Activated naive CD8-positive, alpha-beta T cell treated with anti-CD3 and anti-CD28 coated beads for 36 hours (primary cell): Measurements from ENCODE around the gene ASXL2. TPM values are rescaled to one million over a fixed set of nuclear protein-coding genes. Genes with fewer than 3 reads are reported as not detected.
"Not testable (repeated sequence)": the region's sequence is repeated elsewhere in the genome, so short reads cannot be mapped to it uniquely, and the experiment has no call there.

Source experiments
- DNase-seq: peaks from one replicate; pipeline ENCODE4 v3.0.0; 2021
- H3K27ac Mint-ChIP-seq: one replicate; pipeline ENCODE4 v1.8.0; 2022; ENCODE audit warnings: mild to moderate bottlenecking, moderate library complexity, mixed read lengths
- H3K27me3 Mint-ChIP-seq: one replicate; pipeline ENCODE4 v1.8.0; 2022; ENCODE audit warnings: mild to moderate bottlenecking, mixed read lengths
- H3K36me3 Mint-ChIP-seq: one replicate; pipeline ENCODE4 v1.8.0; 2021; ENCODE audit warnings: mild to moderate bottlenecking, mixed read lengths
- H3K4me1 Mint-ChIP-seq: one replicate; pipeline ENCODE4 v1.8.0; 2021; ENCODE audit warnings: mixed read lengths
- H3K4me3 Mint-ChIP-seq: one replicate; pipeline ENCODE4 v1.8.0; 2022; ENCODE audit warnings: mild to moderate bottlenecking, moderate library complexity, mixed read lengths
- H3K9me3 Mint-ChIP-seq: one replicate; pipeline ENCODE4 v1.8.0; 2022; ENCODE audit warnings: mixed read lengths
- total RNA-seq, 2 experiments: library from RNA; stranded (reverse); gene quantifications; one replicate each; pipeline ENCODE4 v1.2.3, GENCODE V29; 2021

The ASXL2 gene
- total RNA-seq, 2 experiments from 2014 or later = 36.2 to 39.6 TPM

DNA sequence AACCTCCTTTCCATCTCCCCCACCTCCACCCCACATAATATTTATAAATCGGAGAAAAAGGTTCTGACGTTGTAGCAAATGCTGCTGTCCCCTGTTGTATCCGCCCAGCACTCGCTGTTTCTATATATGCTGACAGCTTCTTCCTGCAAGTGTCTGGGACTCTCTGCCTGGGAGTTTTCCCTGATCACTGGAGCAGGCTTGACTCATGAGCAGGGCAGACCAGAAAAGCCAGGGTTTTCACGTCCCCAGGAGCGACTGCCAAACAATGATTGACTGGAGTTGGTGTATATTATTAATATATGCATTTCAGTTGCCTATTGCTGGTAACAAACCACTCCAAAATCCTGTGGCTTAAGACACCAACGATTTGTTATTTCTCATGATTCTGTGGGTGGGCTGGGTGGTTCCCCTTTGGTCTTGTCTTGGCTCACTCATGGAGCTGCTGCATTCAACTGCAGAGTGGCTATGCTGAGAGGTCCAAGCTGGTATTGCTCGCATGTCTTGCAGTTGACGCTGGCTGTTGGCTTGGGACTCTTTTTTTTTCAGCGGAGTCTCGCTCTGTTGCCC lies 21.2 kb upstream of the ASXL2 start:
- H3K4me1 Mint-ChIP-seq = peaks cover 2% of the 10 kb centered on the region
- no peaks in the 10 kb centered on the region for H3K9me3 Mint-ChIP-seq
- H3K4me3 Mint-ChIP-seq = no peak overlapping the region
- H3K27me3 Mint-ChIP-seq = no peaks in the 10 kb centered on the region
- H3K36me3 Mint-ChIP-seq = no peaks in the 10 kb centered on the region
- H3K27ac Mint-ChIP-seq = no peak overlapping the region
- DNase-seq = no peak

DNA sequence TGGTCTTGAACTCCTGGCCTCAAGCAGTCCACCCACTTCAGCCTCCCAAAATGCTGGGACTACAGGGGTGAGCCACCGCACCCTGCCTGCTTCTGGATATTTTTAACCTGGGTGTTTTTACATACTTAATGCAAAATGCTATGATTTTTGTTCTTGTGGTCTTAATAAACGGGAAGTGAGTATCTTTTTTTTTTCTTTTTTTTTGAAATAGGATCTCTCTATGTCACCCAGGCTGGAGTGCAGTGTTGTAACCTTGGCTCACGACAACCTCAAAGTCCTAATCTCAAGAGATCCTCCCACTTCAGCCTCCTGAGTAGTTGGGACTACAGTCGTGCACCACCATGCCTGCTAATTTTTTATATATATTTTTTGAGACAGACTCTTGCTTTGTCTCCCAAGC lies 19.2 kb upstream of the ASXL2 start:
- no peaks in the 10 kb centered on the region for H3K4me1 Mint-ChIP-seq
- H3K36me3 Mint-ChIP-seq = no peaks in the 10 kb centered on the region
- H3K27ac Mint-ChIP-seq = no peak overlapping the region
- no peaks in the 10 kb centered on the region for H3K27me3 Mint-ChIP-seq
- no peak for DNase-seq
- H3K9me3 Mint-ChIP-seq = no peaks in the 10 kb centered on the region
- H3K4me3 Mint-ChIP-seq = no peak overlapping the region

DNA sequence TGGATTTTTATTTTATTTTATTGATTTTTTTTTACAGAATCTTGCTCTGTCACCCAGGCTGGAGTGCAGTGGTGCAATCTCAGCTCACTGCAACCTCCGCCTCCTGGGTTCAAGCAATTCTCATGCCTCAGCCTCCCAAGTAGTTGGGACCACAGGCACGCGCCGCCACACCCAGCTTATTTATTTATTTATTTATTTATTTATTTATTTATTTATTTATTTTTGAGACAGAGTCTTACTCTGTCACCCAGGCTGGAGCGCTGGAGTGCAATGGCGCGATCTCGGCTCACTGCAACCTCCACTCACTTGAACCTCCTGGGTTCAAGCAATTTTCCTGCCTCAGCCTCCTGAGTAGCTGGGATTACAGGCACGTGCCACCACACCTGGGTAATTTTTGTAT lies 18.0 kb upstream of the ASXL2 start:
- H3K9me3 Mint-ChIP-seq, H3K27ac Mint-ChIP-seq, DNase-seq, H3K4me3 Mint-ChIP-seq, H3K4me1 Mint-ChIP-seq, H3K27me3 Mint-ChIP-seq, H3K36me3 Mint-ChIP-seq: not testable (repeated sequence)

DNA sequence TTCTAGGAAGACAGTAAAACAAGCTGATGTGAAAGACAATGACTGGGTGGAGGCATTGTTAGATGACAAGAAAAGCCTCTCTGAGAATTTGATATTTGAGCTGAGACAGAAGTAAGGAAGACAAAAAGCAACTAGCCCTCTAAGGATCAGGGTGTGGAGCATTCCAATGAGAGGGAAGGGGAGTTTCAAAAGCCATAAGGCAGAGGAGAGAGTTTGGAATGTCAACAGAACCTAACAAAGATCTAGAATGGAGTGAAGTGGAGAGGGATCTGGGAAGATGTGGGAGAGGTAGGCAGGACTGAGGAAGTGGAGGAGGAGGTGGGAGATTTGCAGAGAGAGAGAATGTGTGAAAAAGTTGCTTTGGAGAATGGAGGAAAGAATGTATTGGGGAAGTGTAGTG lies 17.3 kb upstream of the ASXL2 start:
- H3K27ac Mint-ChIP-seq = no peak overlapping the region
- H3K9me3 Mint-ChIP-seq = no peaks in the 10 kb centered on the region
- no peaks in the 10 kb centered on the region for H3K27me3 Mint-ChIP-seq
- no peak overlapping the region for H3K4me3 Mint-ChIP-seq
- no peaks in the 10 kb centered on the region for H3K36me3 Mint-ChIP-seq
- H3K4me1 Mint-ChIP-seq = no peaks in the 10 kb centered on the region
- DNase-seq = no peak

DNA sequence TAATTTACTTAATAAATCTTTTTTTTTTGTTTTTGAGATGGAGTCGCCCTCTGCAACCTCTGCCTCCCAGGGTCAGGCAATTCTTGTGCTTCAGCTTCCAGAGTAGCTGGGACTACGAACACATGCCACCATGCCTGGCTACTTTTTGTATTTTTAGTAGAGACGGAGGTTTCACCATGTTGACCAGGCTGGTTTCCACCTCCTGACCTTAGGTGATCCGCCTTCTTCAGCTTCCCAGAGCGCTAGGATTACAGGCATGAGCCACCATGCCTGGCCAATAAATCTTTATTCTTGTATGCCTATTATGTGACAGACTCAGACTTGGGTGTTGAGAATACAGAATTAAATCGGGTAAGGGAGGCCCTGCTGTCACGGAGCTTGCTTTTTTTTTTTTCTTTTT lies 16.7 kb upstream of the ASXL2 start:
- Mint-ChIP-seq H3K27me3 (no peaks in the 10 kb centered on the region), H3K4me1 (no peaks in the 10 kb centered on the region), H3K9me3 (no peaks in the 10 kb centered on the region), H3K36me3 (no peaks in the 10 kb centered on the region), H3K27ac (no peak overlapping the region), H3K4me3 (no peak overlapping the region)
- DNase-seq = no peak

DNA sequence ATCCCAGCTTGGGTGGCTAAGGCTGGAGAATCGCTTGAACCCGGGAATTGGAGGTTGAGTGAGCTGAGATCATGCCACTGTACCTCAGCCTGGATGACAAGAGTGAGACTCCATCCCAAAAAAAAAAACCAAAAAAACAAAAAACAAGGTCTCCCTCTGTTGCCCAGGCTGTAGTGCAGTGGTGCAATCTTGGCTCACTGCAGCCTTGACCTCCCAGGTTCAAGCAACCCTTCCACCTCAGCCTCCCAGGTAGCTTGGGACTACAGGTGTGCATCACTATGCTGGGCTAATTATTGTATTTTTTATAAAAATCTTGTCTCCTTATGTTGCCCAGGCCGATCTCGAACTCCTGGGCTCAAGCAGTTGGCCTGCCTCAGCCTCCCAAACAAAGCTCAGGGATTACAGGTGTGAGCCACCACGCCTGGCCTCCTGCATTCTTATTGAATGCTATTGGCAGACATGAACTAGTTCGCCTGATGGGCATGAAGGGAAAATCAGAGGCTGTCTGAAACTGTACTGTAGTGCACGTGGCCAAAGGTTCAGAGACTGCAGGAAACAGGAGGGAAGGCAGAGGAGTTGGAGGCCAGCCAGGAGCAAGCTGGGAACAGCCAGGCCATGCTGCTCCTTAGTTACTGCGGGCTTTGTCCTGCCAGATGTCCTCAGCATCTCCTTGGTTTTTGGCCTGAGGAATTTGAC lies 16.0 kb upstream of the ASXL2 start:
- H3K4me3 Mint-ChIP-seq = no peak overlapping the region
- no peaks in the 10 kb centered on the region for H3K4me1 Mint-ChIP-seq
- H3K9me3 Mint-ChIP-seq = no peaks in the 10 kb centered on the region
- no peak overlapping the region for H3K27ac Mint-ChIP-seq
- H3K36me3 Mint-ChIP-seq = no peaks in the 10 kb centered on the region
- no peaks in the 10 kb centered on the region for H3K27me3 Mint-ChIP-seq
- DNase-seq = no peak

DNA sequence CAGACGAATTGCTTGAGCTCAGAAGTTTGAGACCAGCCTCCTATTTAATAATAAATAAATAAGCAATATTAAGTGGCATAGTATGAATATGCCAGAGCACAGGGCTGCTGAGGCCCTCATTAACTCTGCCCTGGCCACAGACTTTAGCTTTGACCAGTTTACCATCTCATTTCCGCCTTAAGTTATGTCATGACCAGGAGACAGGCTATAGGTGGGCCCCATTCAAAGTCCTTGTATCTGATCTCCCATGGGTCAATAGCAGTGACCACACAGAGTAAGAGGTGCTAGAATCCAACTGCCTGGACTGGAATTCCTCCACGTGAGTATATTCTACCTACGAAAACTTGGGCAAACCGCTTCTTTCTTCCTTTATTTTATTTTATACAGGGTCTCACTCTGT lies 13.4 kb upstream of the ASXL2 start:
- Mint-ChIP-seq H3K27me3 (no peaks in the 10 kb centered on the region), H3K36me3 (no peaks in the 10 kb centered on the region), H3K27ac (no peak overlapping the region), H3K9me3 (no peaks in the 10 kb centered on the region), H3K4me3 (no peak overlapping the region), H3K4me1 (no peaks in the 10 kb centered on the region)
- DNase-seq = no peak

DNA sequence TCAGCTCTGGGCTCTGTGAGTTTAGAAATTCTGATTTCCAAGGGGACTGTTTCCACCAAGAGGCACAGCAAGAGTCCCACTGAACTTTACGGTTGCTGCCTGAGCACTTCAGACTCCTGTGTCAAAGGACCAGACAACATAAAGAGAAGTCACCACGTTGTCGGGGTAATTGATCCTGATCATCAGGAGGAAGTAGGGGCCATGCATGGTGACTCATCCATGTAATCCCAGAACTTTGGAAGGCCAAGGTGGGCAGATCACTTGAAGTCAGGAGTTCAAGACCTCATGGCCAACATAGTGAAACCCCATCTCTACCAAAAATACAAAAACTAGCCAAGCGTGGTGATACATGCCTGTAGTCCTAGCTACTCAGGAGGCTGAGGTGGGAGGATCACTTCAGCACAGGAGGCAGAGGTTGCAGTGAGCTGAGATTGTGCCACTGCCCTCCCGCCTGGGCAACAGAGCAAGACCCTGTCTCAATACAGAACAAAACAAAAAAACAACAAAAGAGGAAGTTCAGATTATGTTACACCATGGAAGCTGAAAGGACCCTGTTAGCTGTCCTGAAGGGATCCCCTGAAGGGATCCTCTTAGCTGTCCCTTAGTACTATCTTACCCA lies 9.4 kb upstream of the ASXL2 start:
- no peaks in the 10 kb centered on the region for H3K9me3 Mint-ChIP-seq
- no peaks in the 10 kb centered on the region for H3K4me1 Mint-ChIP-seq
- no peak for DNase-seq
- H3K27ac Mint-ChIP-seq = no peak overlapping the region
- no peaks in the 10 kb centered on the region for H3K27me3 Mint-ChIP-seq
- no peak overlapping the region for H3K4me3 Mint-ChIP-seq
- no peaks in the 10 kb centered on the region for H3K36me3 Mint-ChIP-seq

DNA sequence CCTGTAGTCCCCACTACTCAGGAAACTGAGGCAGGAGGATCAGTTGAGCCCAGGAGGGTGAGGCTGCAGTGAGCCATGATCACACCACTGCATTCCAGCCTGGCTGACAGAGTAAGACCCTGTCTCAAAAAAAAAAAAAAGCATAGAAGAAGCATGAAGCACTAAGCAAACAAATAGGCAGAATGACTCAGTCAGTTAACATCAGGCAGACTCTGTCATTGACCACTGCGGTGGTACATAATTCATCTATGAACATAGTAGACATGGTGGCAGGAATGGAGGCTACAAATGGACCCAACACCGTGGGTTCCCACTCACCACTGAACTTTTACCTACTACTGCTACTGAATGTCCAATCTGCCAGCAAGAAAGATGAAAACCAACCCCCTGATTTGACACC lies 7.6 kb upstream of the ASXL2 start:
- Mint-ChIP-seq H3K27me3 (no peaks in the 10 kb centered on the region), H3K27ac (no peak overlapping the region), H3K4me1 (peaks cover 3% of the 10 kb centered on the region), H3K36me3 (no peaks in the 10 kb centered on the region), H3K9me3 (no peaks in the 10 kb centered on the region), H3K4me3 (no peak overlapping the region)
- DNase-seq = no peak

DNA sequence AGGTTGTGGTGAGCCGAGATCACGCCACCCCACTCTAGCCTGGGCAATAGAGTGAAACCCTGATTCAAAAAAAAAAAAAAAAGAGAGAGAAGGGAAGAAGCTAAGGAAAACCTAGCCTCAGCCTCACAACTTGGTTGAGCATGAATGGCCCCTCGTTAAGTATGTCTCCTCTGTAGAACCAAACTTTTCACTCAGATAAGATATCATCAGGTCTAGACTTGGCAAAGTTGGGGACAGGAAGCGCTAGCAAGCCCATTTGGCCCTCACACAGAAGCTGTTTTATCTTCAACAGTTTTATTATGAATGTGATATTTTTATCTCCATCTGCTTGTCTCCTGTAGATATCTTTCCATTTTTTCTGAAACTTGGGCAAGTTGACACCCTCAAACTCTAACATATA lies 3.5 kb upstream of the ASXL2 start:
- no peak overlapping the region for H3K4me3 Mint-ChIP-seq
- H3K36me3 Mint-ChIP-seq = peaks cover 3% of the 10 kb centered on the region
- no peaks in the 10 kb centered on the region for H3K9me3 Mint-ChIP-seq
- H3K4me1 Mint-ChIP-seq = peaks cover 21% of the 10 kb centered on the region
- no peak overlapping the region for H3K27ac Mint-ChIP-seq
- no peaks in the 10 kb centered on the region for H3K27me3 Mint-ChIP-seq
- DNase-seq = no peak

DNA sequence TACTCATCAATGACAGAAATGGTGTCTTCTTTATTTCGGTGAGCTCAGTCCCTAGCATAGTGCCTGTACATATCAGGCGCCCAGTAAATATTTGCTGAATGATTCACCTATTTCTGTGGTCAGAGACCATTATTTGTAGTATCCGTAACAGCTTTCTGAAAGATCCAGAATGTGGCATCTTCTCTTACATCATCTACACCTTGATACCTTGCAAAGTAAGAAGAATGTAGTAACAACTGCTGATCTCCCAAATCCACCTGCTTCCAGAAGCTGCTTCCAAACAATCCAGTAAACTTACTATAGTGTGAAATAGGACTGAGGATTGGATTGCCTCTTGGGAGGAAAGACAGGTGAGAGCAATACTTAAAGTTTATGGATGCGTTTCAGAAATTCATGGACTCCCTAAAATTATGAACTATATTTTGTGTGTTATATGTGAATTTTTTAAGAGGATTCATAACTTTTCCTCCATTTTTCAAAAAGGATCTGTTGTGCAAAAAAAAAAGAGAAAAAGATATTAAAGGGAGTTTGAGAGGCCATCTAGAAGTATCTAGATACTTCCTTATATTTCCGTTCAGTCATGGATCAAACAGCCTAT lies 945 bp upstream of the ASXL2 start:
- H3K27ac Mint-ChIP-seq = peak overlapping the region; percentile 96
- H3K4me3 Mint-ChIP-seq = peak overlapping the region; percentile 80
- peaks cover 10% of the 10 kb centered on the region for H3K36me3 Mint-ChIP-seq
- peaks cover 32% of the 10 kb centered on the region for H3K4me1 Mint-ChIP-seq
- H3K9me3 Mint-ChIP-seq = no peaks in the 10 kb centered on the region
- DNase-seq = no peak
- no peaks in the 10 kb centered on the region for H3K27me3 Mint-ChIP-seq

DNA sequence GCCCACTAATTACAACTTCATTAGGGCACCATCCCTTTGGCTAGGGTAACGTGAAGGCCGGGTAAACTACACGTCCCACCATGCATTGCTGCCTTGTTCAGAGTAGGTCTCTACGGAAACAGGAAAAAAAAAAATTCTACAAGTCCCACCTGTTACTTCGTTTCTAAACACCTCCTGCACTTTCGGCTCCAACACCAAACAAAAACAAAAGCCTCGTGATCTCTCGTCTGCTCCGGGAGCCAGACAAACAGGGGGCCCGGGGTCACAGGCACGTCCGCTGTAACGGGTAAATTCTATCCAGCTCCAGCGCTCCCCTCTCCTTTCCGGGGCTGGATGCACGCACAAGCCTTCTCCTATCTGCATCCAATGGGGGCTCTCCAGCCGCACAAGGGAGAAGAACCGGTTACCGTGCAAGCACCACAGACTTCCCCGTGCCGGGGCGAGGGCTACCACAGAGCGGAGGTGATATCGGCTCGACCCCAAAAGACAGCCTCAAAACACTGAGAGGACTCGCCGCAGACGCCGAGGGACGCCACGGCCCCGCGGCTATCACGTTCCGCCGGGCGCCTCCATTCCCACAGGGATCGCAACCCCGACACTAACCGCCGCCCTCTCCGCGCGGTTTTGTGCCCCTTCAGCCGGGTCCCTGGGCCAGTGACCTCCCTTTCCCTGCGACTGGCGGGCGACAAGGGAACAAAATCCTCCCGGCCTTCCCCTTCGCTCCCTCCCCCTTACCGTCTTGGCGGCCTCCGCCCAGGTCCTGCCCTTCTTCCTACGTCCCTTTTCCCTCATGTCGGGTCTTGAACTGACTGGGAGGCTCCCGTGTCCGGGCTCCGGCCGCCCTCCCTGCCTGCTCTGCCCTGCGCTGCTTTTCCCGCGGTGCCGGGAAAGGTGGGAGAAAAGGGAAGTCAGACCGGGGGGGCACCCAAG lies 591 bp downstream of the ASXL2 start:
- peaks cover 14% of the 10 kb centered on the region for H3K36me3 Mint-ChIP-seq

DNA sequence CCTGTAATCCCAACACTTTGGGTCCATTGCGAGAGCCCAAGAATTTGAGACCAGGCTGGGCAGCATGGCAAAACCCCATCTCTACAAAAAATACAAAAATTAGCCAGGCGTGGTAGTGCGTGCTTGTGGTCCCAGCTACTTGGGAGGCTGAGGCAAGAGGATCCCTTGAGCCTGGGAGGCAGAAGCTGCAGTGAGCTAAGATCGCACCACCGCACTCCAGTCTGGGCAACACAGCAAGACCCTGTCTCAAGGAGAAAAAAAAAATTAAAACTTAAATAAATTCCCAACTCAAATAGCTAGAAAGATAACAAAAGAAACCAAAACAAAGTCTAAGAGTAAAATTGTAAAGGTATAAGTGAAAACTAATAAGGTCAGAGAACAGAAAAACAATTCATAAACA lies 6.2 kb downstream of the ASXL2 start:
- Mint-ChIP-seq H3K4me3 (no peak overlapping the region), H3K9me3 (no peaks in the 10 kb centered on the region), H3K4me1 (peaks cover 22% of the 10 kb centered on the region), H3K27me3 (no peaks in the 10 kb centered on the region), H3K36me3 (peaks cover 16% of the 10 kb centered on the region), H3K27ac (no peak overlapping the region)
- DNase-seq = no peak

More for the DNA sequence above, 591 bp downstream of the ASXL2 start:
- Mint-ChIP-seq H3K4me1 (peaks cover 39% of the 10 kb centered on the region), H3K27ac (peak overlapping the region; percentile 96), H3K27me3 (no peaks in the 10 kb centered on the region), H3K4me3 (peak overlapping the region; percentile 92), H3K9me3 (no peaks in the 10 kb centered on the region)
- DNase-seq = peak; percentile 53

DNA sequence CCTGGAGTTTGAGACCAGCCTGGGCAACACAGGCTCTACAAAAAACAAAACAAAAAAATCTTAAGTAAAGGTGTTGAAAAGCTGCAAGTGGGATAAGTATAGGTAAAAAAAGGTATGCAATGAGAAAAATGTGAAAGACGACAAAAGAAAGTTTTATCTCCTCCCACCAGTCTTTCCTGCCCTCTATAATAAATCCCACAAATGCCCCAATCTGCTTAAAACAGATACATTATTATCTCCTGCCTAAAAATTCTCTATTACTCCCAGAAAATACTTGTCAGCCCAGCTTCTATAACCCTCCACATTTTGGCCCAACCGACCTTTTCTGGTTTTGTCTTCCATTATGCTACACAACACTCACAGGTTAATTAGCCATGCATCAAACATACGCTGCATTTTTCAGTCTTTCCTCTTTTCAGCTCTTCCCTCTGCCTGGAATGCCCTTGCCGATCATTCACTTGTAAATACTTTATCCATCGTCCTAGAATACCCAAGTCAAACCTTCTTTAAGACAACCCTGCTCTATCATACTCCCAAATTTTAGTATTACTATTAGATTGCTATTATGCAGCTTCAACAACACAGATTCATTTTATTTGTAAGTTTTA lies 10.8 kb downstream of the ASXL2 start:
- no peak overlapping the region for H3K27ac Mint-ChIP-seq
- no peak for DNase-seq
- peaks cover 13% of the 10 kb centered on the region for H3K4me1 Mint-ChIP-seq
- H3K9me3 Mint-ChIP-seq = peaks cover 1% of the 10 kb centered on the region
- no peaks in the 10 kb centered on the region for H3K27me3 Mint-ChIP-seq
- no peak overlapping the region for H3K4me3 Mint-ChIP-seq
- H3K36me3 Mint-ChIP-seq = peaks cover 15% of the 10 kb centered on the region
